SU-DHL-6 (cell line): ENCODE results near the gene ATF7.

ENCODE experiments used
- EZH2phosphoT487 ChIP-seq: fragments of 200-600 bp; sonication (generic), shearing (Covaris generic); conservative IDR thresholded peaks from 2 replicates; pipeline ENCODE4 v1.6.1; 2018; ENCODE audit warnings: mild to moderate bottlenecking, antibody characterized with exemption, low read length, moderate library complexity, mixed read lengths
- TF ChIP-seq, protein P1 (sequence below): fragments of 200-600 bp; sonication (generic); IDR thresholded peaks from one replicate; pipeline ENCODE4 v1.5.1; 2017; ENCODE audit warnings: antibody characterized with exemption, mild to moderate bottlenecking, low read length, moderate library complexity; ENCODE audit not compliant: insufficient read depth, poor library complexity, severe bottlenecking

DNA sequence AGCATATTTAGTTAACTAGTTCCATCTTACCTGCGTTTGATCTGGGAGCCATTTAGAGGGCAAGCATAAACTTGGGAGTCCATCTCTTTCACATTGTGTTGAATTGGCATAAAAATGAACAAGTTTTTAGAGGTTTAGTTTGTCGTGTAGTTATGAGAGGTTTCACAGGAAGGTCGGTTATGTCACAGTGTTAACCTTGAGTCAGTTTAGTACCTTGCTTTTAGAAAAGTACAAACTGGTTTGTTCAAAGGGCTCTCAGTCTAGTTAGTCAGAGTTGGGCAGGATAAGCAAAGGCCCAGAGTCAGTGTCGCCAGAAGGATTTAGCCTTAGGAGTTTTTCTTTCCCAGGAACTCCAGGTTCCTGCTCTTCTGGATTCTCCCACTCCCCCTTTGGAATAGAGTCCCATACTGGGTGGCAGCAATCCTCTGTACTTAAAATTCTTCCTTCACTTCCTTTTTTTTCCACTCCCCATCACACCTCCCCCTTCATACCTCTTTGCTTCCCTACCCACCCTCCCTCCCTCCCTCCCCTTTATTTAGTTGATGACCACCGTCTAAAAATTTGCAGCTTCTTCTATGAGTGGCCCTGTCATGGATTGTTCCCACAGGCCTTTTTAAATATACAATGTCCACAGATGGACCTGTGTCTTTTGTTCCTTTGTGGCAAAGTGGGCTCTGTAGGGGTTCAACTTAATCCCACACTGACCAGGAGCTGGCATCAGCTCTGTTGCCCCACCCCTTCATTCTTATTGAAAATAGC is 162.2 kb downstream of the ATF7 start:
- TF ChIP-seq EZH2phosphoT487 = no peak
- TF ChIP-seq, protein P1, sequence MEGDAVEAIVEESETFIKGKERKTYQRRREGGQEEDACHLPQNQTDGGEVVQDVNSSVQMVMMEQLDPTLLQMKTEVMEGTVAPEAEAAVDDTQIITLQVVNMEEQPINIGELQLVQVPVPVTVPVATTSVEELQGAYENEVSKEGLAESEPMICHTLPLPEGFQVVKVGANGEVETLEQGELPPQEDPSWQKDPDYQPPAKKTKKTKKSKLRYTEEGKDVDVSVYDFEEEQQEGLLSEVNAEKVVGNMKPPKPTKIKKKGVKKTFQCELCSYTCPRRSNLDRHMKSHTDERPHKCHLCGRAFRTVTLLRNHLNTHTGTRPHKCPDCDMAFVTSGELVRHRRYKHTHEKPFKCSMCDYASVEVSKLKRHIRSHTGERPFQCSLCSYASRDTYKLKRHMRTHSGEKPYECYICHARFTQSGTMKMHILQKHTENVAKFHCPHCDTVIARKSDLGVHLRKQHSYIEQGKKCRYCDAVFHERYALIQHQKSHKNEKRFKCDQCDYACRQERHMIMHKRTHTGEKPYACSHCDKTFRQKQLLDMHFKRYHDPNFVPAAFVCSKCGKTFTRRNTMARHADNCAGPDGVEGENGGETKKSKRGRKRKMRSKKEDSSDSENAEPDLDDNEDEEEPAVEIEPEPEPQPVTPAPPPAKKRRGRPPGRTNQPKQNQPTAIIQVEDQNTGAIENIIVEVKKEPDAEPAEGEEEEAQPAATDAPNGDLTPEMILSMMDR = no peak
